Upper lobe of right lung (tissue), 1 donor: ENCODE data around the gene MSH3. TPM values are rescaled to one million over a fixed set of nuclear protein-coding genes. Genes with fewer than 3 reads are reported as not detected.
"Not testable (repeated sequence)": the region's sequence is repeated elsewhere in the genome, so short reads cannot be mapped to it uniquely, and the experiment has no call there.

Experiments
- ATAC-seq: fragments of 200-7000 bp; cut with Tn5 transposase; one replicate; pipeline ENCODE4 v1.9.1; 2020; ENCODE audit warnings: mild to moderate bottlenecking, moderate library complexity
- DNase-seq: peaks from one replicate; pipeline ENCODE4 v3.0.0-alpha.2; 2020
- H3K27ac ChIP-seq: fragments of 200-600 bp; one replicate; pipeline ENCODE4 v1.8.0; 2022
- H3K27me3 ChIP-seq: fragments of 200-600 bp; one replicate; pipeline ENCODE4 v1.8.0; 2022; ENCODE audit warnings: mild to moderate bottlenecking
- H3K36me3 ChIP-seq: fragments of 200-600 bp; one replicate; pipeline ENCODE4 v1.8.0; 2022
- H3K4me1 ChIP-seq: fragments of 200-600 bp; one replicate; pipeline ENCODE4 v1.8.0; 2022
- H3K4me3 ChIP-seq: fragments of 200-600 bp; one replicate; pipeline ENCODE4 v1.8.0; 2022; ENCODE audit warnings: mild to moderate bottlenecking
- H3K9me3 ChIP-seq: fragments of 200-600 bp; one replicate; pipeline ENCODE4 v1.8.0; 2022
- CTCF ChIP-seq: fragments of 200-600 bp; IDR thresholded peaks from one replicate; pipeline ENCODE4 v1.8.0; 2022; ENCODE audit warnings: antibody characterized with exemption
- intact Hi-C: fragments of 100-400 bp; cut with DNase I; formaldehyde crosslinking; loops from one replicate; pipeline ENCODE4 v1.11.0; 2022
- total RNA-seq: library from RNA; stranded (reverse); fragmentation: NEBNext Ultra II Directional; extraction: Animal tissue kit (Norgen Biotek cat#: 25700); gene quantifications from one replicate; pipeline ENCODE4 v1.2.1, GENCODE V29; 2021
- donor health status: DM: no; HTN: yes; CAD: no; lungs with severe emphysema.

MSH3 gene
- total RNA-seq, 1 donor from 2014 or later: 13.7 TPM

GRCh38 chr5:80738466-80738865 lies 84.0 kb downstream of the MSH3 start:
- no peaks in the 10 kb centered on the region for H3K9me3 ChIP-seq
- H3K27ac ChIP-seq: no peak overlapping the region
- no peak overlapping the region for H3K4me3 ChIP-seq
- no peak for ATAC-seq
- intact Hi-C loops: no loop called here
- no peaks in the 10 kb centered on the region for H3K4me1 ChIP-seq
- no peak for TF ChIP-seq CTCF
- DNase-seq: no peak
- H3K27me3 ChIP-seq: no peaks in the 10 kb centered on the region
- H3K36me3 ChIP-seq: peaks cover 15% of the 10 kb centered on the region

- peaks cover 15% of the 10 kb centered on the region for H3K36me3 ChIP-seq
- no peaks in the 10 kb centered on the region for H3K9me3 ChIP-seq
- ATAC-seq (no peak), DNase-seq (no peak)
- no peak overlapping the region for H3K4me3 ChIP-seq
- TF ChIP-seq CTCF: no peak
- intact Hi-C loops: no loop called here
- H3K27me3 ChIP-seq: no peaks in the 10 kb centered on the region
- H3K4me1 ChIP-seq: no peaks in the 10 kb centered on the region
- H3K27ac ChIP-seq: no peak overlapping the region
Observed at GRCh38 chr5:80739057-80739456, 84.6 kb downstream of the MSH3 start.

GRCh38 chr5:80739496-80739895 lies 85.0 kb downstream of the MSH3 start:
- no peak overlapping the region for H3K27ac ChIP-seq
- intact Hi-C loops: no loop called here

GRCh38 chr5:80739898-80740297 lies 85.4 kb downstream of the MSH3 start:
- no peak for TF ChIP-seq CTCF
- H3K4me3 ChIP-seq: no peak overlapping the region
- no peak for DNase-seq
- no peak for ATAC-seq
- no peaks in the 10 kb centered on the region for H3K4me1 ChIP-seq
- no peaks in the 10 kb centered on the region for H3K9me3 ChIP-seq
- H3K36me3 ChIP-seq: peaks cover 22% of the 10 kb centered on the region
- H3K27ac ChIP-seq: no peak overlapping the region
- intact Hi-C loops: no loop called here
- H3K27me3 ChIP-seq: no peaks in the 10 kb centered on the region

More at GRCh38 chr5:80739496-80739895, 85.0 kb downstream of the MSH3 start:
- ATAC-seq (no peak), DNase-seq (no peak)
- Histone ChIP-seq H3K4me1 (no peaks in the 10 kb centered on the region), H3K36me3 (peaks cover 18% of the 10 kb centered on the region), H3K4me3 (no peak overlapping the region), H3K9me3 (no peaks in the 10 kb centered on the region), H3K27me3 (no peaks in the 10 kb centered on the region)
- TF ChIP-seq CTCF: no peak

- H3K36me3 ChIP-seq: peaks cover 28% of the 10 kb centered on the region
- ATAC-seq, H3K4me1 ChIP-seq, H3K27ac ChIP-seq, H3K4me3 ChIP-seq, intact Hi-C loops, DNase-seq, H3K9me3 ChIP-seq, H3K27me3 ChIP-seq: not testable (repeated sequence)
Observed at GRCh38 chr5:80740488-80740887, 86.0 kb downstream of the MSH3 start.

GRCh38 chr5:80740999-80741398 lies 86.5 kb downstream of the MSH3 start:
- H3K36me3 ChIP-seq: peaks cover 31% of the 10 kb centered on the region
- DNase-seq (no peak), ATAC-seq (no peak)
- intact Hi-C loops: no loop called here
- no peaks in the 10 kb centered on the region for H3K27me3 ChIP-seq
- TF ChIP-seq CTCF: no peak
- H3K4me1 ChIP-seq: no peaks in the 10 kb centered on the region
- no peaks in the 10 kb centered on the region for H3K9me3 ChIP-seq
- H3K4me3 ChIP-seq: no peak overlapping the region
- H3K27ac ChIP-seq: no peak overlapping the region
